NB4 (cell line): ENCODE measurements around the gene RPAIN.

Experiments used
- CTCF ChIP-seq: IDR thresholded peaks from one replicate; pipeline ENCODE4 v1.5.1; 2012; ENCODE audit warnings: low read depth, low read length
- MAX ChIP-seq: IDR thresholded peaks from 2 replicates; pipeline ENCODE4 v1.6.1; 2011; ENCODE audit warnings: low read depth, low read length
- POLR2A ChIP-seq: IDR thresholded peaks from 2 replicates; pipeline ENCODE4 v1.6.1; 2011; ENCODE audit warnings: mild to moderate bottlenecking; ENCODE audit not compliant: insufficient read length; ENCODE audit errors: extremely low read depth

GRCh38 chr17:5473906-5474305, 53.9 kb downstream of the RPAIN start:
- TF ChIP-seq CTCF (no peak), POLR2A (no peak), MAX (no peak)
